Activated CD8-positive, alpha-beta T cell treated with anti-CD3 and anti-CD28 coated beads for 36 hours (primary cell): ENCODE results near the gene GRK3. TPM values are rescaled to one million over a fixed set of nuclear protein-coding genes. Genes with fewer than 3 reads are reported as not detected.

ENCODE experiments used
- ATAC-seq: fragments of 200-7000 bp; cut with Tn5 transposase; one replicate; pipeline ENCODE4 v1.10.0; 2021; ENCODE audit warnings: mild to moderate bottlenecking, moderate library complexity
- CTCF ChIA-PET: fragments of 350-600 bp; sonication (Branson Sonifier 250); formaldehyde crosslinking; loops from one replicate; lab custom pipeline; 2021; ENCODE audit warnings: antibody characterized with exemption; lab: Charles Lee
- POLR2A ChIA-PET: fragments of 350-600 bp; sonication (Branson Sonifier 250); formaldehyde crosslinking; loops from one replicate; lab custom pipeline; 2021; ENCODE audit warnings: antibody characterized with exemption; lab: Charles Lee
- DNase-seq: peaks from one replicate; pipeline ENCODE4 v3.0.0-alpha.2; 2020
- H3K27ac Mint-ChIP-seq: one replicate; pipeline ENCODE4 v1.8.0; 2021; ENCODE audit warnings: mild to moderate bottlenecking, mixed read lengths
- H3K27me3 Mint-ChIP-seq: one replicate; pipeline ENCODE4 v1.8.0; 2021; ENCODE audit warnings: mixed read lengths
- H3K36me3 Mint-ChIP-seq: one replicate; pipeline ENCODE4 v1.8.0; 2021; ENCODE audit warnings: low read depth, mixed read lengths
- H3K4me1 Mint-ChIP-seq: one replicate; pipeline ENCODE4 v1.8.0; 2021; ENCODE audit warnings: low read depth, mixed read lengths
- H3K4me3 Mint-ChIP-seq: one replicate; pipeline ENCODE4 v1.8.0; 2021; ENCODE audit warnings: mild to moderate bottlenecking, moderate library complexity, mixed read lengths
- H3K9me3 Mint-ChIP-seq: one replicate; pipeline ENCODE4 v1.8.0; 2021; ENCODE audit warnings: mixed read lengths
- intact Hi-C: fragments of 100-400 bp; cut with micrococcal nuclease; formaldehyde crosslinking; loops from one replicate; pipeline ENCODE4 v1.10.0; 2022
- total RNA-seq, 2 experiments: library from RNA; stranded (reverse); gene quantifications; one replicate each; pipeline ENCODE4 v1.2.3, GENCODE V29; 2021
- TF ChIP-seq, protein P1 (sequence below): fragments of 200-600 bp; IDR thresholded peaks from one replicate; pipeline ENCODE4 v1.8.0; 2022; ENCODE audit warnings: antibody characterized with exemption, mild to moderate bottlenecking

The GRK3 gene
- total RNA-seq, 2 experiments from 2014 or later, result 26.3 to 26.7 TPM

DNA sequence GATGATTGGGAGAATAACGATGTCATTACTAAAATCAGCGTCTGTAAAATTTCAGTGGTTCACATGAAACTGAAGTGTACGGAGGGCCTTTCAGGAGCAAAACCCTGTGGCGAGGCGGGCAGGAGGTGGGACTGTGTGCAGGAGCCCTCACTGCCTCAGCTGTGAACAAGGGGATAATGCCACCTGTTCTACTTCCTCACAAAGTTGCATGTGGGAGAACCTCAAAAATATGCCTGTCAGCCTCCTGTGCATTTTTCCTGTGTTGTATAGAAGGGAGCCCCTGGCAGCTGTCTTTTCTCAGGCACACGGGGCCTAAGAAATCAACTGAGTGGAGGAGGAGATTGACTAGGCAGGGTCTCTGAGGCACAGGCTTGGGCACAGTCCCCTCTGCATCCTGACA is 134.5 kb downstream of the GRK3 start:
- Mint-ChIP-seq H3K4me3 (no peak overlapping the region), H3K36me3 (peaks cover 3% of the 10 kb centered on the region), H3K4me1 (peaks cover 15% of the 10 kb centered on the region), H3K9me3 (no peaks in the 10 kb centered on the region), H3K27me3 (no peaks in the 10 kb centered on the region), H3K27ac (no peak overlapping the region)
- ChIA-PET CTCF (no interaction called here), POLR2A (no interaction called here)
- TF ChIP-seq, protein P1, sequence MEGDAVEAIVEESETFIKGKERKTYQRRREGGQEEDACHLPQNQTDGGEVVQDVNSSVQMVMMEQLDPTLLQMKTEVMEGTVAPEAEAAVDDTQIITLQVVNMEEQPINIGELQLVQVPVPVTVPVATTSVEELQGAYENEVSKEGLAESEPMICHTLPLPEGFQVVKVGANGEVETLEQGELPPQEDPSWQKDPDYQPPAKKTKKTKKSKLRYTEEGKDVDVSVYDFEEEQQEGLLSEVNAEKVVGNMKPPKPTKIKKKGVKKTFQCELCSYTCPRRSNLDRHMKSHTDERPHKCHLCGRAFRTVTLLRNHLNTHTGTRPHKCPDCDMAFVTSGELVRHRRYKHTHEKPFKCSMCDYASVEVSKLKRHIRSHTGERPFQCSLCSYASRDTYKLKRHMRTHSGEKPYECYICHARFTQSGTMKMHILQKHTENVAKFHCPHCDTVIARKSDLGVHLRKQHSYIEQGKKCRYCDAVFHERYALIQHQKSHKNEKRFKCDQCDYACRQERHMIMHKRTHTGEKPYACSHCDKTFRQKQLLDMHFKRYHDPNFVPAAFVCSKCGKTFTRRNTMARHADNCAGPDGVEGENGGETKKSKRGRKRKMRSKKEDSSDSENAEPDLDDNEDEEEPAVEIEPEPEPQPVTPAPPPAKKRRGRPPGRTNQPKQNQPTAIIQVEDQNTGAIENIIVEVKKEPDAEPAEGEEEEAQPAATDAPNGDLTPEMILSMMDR, result no peak
- intact Hi-C loops, result no loop called here
- no peak for DNase-seq
- ATAC-seq, result no peak

DNA sequence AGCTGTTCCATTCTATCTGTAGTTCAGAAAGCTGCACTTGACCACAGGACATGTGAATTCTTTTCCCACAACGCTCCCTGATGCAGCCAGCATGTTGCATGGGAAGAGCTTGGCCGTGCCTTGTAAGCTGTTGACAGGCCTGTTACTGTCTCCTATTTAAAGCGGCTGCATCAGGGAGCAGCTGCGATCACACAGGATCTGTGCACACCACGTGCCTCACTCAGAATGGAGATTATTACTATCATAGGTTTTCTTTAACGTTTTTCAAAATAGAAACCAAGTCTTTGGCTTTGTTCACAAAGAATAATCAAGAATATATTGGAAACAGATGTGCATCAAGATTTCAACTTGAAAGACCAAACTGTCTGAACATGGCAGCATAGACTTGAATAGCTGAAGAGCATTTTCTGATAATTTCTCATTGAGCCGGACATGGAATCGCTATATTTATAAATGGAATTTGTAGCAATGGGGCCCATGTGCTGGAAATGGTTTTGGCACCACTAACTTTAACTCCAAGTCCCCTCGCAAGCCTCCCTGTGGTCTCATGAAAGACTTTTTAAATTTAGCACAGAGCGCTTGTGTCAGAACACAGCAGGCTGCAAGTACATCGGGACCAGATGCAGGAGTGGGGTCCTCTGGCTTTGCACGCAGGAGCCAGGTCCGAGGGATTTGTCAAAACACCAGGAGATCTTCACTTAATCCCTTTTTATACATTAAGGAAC is 136.7 kb downstream of the GRK3 start:
- no peak for ATAC-seq
- H3K9me3 Mint-ChIP-seq, result no peaks in the 10 kb centered on the region
- TF ChIP-seq, protein P1, result no peak
- intact Hi-C loops, result loop anchor here (10.0 kb wide), 2 partner anchors 74 to 236 kb away; no protein-coding TSS in a partner anchor
- DNase-seq, result no peak
- peaks cover 15% of the 10 kb centered on the region for H3K4me1 Mint-ChIP-seq
- H3K27ac Mint-ChIP-seq, result no peak overlapping the region
- POLR2A ChIA-PET, result no interaction called here
- no peak overlapping the region for H3K4me3 Mint-ChIP-seq
- peaks cover 10% of the 10 kb centered on the region for H3K36me3 Mint-ChIP-seq
- H3K27me3 Mint-ChIP-seq, result no peaks in the 10 kb centered on the region
- CTCF ChIA-PET, result interaction anchor here (0.7 to 4.5 kb wide), 10 partner anchors 12 to 254 kb away, joined by 3 to 15 read pairs (median 4); no protein-coding TSS in a partner anchor

DNA sequence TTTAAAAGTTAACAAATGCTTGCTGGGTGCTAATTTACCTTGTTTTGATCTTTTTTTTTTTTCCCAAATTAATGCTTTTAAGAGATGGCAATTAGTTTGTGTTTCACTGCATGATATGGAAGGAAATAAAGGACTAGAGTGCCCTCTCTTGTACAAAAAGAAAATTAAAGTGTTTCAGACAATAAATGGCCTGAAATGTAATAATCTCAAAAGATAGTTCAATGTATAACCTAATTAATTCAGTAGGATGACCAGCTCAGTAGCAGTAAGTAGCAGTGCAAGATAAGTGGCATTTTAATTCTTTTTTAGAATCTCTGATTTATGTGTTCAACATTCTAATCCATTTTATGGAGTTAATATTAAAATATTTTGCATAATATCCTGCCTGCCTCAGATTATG is 137.6 kb downstream of the GRK3 start:
- Mint-ChIP-seq H3K36me3 (peaks cover 10% of the 10 kb centered on the region), H3K27me3 (no peaks in the 10 kb centered on the region), H3K9me3 (no peaks in the 10 kb centered on the region), H3K4me1 (peaks cover 15% of the 10 kb centered on the region), H3K4me3 (no peak overlapping the region), H3K27ac (no peak overlapping the region)
- no peak for DNase-seq
- TF ChIP-seq, protein P1, result peak; percentile 38
- ChIA-PET POLR2A (no interaction called here), CTCF (interaction anchor here (0.9 to 4.5 kb wide), 7 partner anchors 27 to 255 kb away, joined by 3 to 15 read pairs (median 4); no protein-coding TSS in a partner anchor)
- intact Hi-C loops, result loop anchor here (10.0 kb wide), 2 partner anchors 73 to 237 kb away; no protein-coding TSS in a partner anchor
- no peak for ATAC-seq

DNA sequence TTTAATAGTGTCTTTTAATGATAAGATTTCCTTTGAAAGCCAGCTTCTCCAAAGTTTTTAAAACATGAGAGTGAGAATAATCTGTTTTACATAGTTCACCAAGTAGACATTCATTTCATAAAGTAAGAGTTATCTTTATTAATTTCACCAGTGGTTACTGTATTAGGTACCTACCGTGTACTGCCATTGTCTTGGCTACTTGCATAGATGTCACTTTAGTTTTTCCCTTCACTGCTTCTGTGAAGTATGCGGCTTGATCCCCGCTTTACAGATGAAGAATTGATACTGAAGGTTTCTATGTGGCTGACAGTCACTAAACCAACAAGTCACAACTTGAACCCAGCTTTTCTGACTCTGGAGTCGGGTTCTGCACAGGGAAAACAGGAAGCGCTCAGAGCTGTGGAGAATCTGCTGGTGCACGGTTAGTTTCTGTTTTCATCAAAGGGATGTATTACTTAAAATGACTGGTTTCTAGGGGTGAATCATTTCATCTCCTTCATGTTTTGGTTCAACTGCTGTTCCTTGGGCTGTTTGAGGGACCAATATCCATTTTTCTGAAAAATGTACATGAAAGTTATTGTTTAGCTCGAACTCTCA is 138.2 kb downstream of the GRK3 start:
- intact Hi-C loops, result loop anchor here (10.0 kb wide), 2 partner anchors 72 to 238 kb away; no protein-coding TSS in a partner anchor
- H3K27me3 Mint-ChIP-seq, result no peaks in the 10 kb centered on the region
- H3K9me3 Mint-ChIP-seq, result no peaks in the 10 kb centered on the region
- no peak overlapping the region for H3K4me3 Mint-ChIP-seq
- H3K27ac Mint-ChIP-seq, result peak overlapping the region; percentile 10
- DNase-seq (peak; percentile 32), ATAC-seq (peak; percentile 88)
- CTCF ChIA-PET, result interaction anchor here (0.6 to 4.5 kb wide), 8 partner anchors 28 to 255 kb away, joined by 3 to 15 read pairs (median 4); no protein-coding TSS in a partner anchor
- POLR2A ChIA-PET, result no interaction called here
- peaks cover 15% of the 10 kb centered on the region for H3K4me1 Mint-ChIP-seq
- H3K36me3 Mint-ChIP-seq, result peaks cover 14% of the 10 kb centered on the region
- TF ChIP-seq, protein P1, result no peak
